ENCODE results near the gene EEF1G. TPM values are rescaled to one million over a fixed set of nuclear protein-coding genes. Genes with fewer than 3 reads are reported as not detected.

The EEF1G gene
- total RNA-seq, 2 experiments from 2014 or later = 1,925 to 1,979 TPM

- intact Hi-C loops (cut with micrococcal nuclease) = loop anchor here (5.0 kb wide), 1 partner anchor 35 kb away; the partner anchor contains the start of gene GANAB
- H3K36me3 Mint-ChIP-seq (ENCODE audit: low read depth) = peaks cover 50% of the 10 kb centered on the region
- CTCF ChIA-PET = interaction anchor here (0.9 to 3.8 kb wide), 17 partner anchors 8 to 111 kb away, joined by 3 to 26 read pairs (median 5); partner anchors contain the start of genes B3GAT3, C11orf98, CSKMT and MTA2
These were observed 38.1 kb upstream of the EEF1G start for GRCh38 chr11:62611705-62612365.

DNA sequence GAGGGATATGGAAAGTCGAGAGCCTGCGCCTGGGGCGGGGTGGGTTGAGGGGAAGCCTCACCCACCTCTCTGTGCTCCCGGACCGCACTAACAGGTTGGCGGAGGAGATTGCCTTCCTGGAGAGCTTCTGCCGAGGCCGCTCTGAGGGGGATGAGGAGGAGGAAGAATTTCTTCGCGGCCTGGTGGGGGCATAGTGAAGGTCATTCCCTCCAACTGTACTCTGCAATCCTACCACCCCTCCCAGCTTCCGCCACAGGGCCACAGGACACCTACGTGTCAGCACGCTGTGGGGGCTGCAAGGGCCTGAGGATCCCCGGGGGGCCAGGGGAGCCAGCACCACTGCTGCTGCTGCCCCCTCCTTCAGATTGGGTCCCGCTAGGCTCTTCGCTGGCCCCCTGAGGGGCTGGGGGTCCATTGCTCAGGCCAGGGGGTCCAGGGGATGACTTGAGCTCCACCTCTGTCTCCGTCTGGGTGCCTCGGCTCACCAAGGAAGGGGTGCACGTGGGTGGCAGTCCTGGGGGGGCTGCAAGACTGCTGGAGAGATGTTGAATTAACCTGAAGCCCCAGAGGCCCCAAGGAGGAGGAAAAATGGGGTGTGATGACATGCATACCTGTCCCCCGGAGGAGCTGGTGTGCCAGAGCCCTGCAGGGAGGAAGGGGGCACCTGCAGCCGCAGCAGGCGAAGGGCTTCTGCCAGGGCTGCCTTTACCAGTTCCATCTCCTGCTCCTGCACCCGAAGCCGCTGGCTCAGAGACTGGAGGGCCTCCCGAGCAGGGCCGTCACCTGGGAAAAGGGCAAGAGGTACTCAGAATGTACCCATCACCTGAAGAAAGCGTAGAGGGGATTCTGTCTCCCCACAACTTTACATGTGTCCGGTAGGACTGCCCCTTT, 37.4 kb upstream of the EEF1G start:
- Mint-ChIP-seq H3K36me3 (ENCODE audit: low read depth) (peaks cover 48% of the 10 kb centered on the region), H3K4me3 (peak overlapping the region; percentile 96), H3K27ac (peak overlapping the region; percentile 97), H3K4me1 (ENCODE audit: low read depth) (peaks cover 57% of the 10 kb centered on the region), H3K9me3 (no peaks in the 10 kb centered on the region), H3K27me3 (no peaks in the 10 kb centered on the region)
- ATAC-seq (no peak), DNase-seq (no peak)
- CTCF ChIA-PET = interaction anchor here (0.9 to 3.8 kb wide), 18 partner anchors 8 to 112 kb away, joined by 3 to 26 read pairs (median 5); partner anchors contain the start of genes B3GAT3, C11orf98, CSKMT and EEF1G
- TF ChIP-seq CTCF (IDR thresholded peaks at IDR 0.05) = no peak
- POLR2A ChIA-PET = interaction anchor here (0.7 to 6.9 kb wide), 25 partner anchors 8 to 247 kb away, joined by 3 to 87 read pairs (median 5); partner anchors contain the start of genes B3GAT3, BSCL2, C11orf98 and CSKMT
- intact Hi-C loops (cut with micrococcal nuclease) = loop anchor here (5.0 kb wide), 1 partner anchor 36 kb away; the partner anchor contains the start of gene GANAB

More at GRCh38 chr11:62611705-62612365, 38.1 kb upstream of the EEF1G start:
- ATAC-seq (peak; percentile 47), DNase-seq (peak; percentile 79)
- Mint-ChIP-seq H3K27me3 (no peaks in the 10 kb centered on the region), H3K4me1 (ENCODE audit: low read depth) (peaks cover 55% of the 10 kb centered on the region), H3K27ac (peak overlapping the region; percentile 97), H3K4me3 (peak overlapping the region; percentile 96), H3K9me3 (no peaks in the 10 kb centered on the region)
- POLR2A ChIA-PET = interaction anchor here (0.8 to 6.9 kb wide), 20 partner anchors 9 to 246 kb away, joined by 3 to 87 read pairs (median 6); partner anchors contain the start of genes B3GAT3, BSCL2, C11orf98 and CSKMT
- TF ChIP-seq CTCF (IDR thresholded peaks at IDR 0.05) = no peak

GRCh38 chr11:62610403-62610802, 36.7 kb upstream of the EEF1G start:
- ChIA-PET CTCF (interaction anchor here (0.8 to 3.8 kb wide), 8 partner anchors 9 to 144 kb away, joined by 3 to 26 read pairs (median 6); partner anchors contain the start of genes B3GAT3, C11orf98, CSKMT and EEF1G), POLR2A (interaction anchor here (0.7 to 6.9 kb wide), 14 partner anchors 7 to 245 kb away, joined by 3 to 87 read pairs (median 7); partner anchors contain the start of genes B3GAT3, BSCL2, C11orf98 and CSKMT)
- Mint-ChIP-seq H3K9me3 (no peaks in the 10 kb centered on the region), H3K4me1 (ENCODE audit: low read depth) (peaks cover 60% of the 10 kb centered on the region), H3K4me3 (peak overlapping the region; percentile 96), H3K27me3 (no peaks in the 10 kb centered on the region), H3K36me3 (ENCODE audit: low read depth) (peaks cover 52% of the 10 kb centered on the region), H3K27ac (peak overlapping the region; percentile 97)
- intact Hi-C loops (cut with micrococcal nuclease) = loop anchor here (5.0 kb wide), 1 partner anchor 37 kb away; the partner anchor contains the start of gene GANAB
- ATAC-seq (no peak), DNase-seq (no peak)
- TF ChIP-seq CTCF (IDR thresholded peaks at IDR 0.05) = no peak

GRCh38 chr11:62608776-62609175, 35.1 kb upstream of the EEF1G start:
- no peak overlapping the region for H3K4me3 Mint-ChIP-seq
- TF ChIP-seq CTCF (IDR thresholded peaks at IDR 0.05) = no peak
- no peak for DNase-seq
- ATAC-seq = no peak
- H3K9me3 Mint-ChIP-seq = no peaks in the 10 kb centered on the region
- intact Hi-C loops (cut with micrococcal nuclease) = no loop called here
- POLR2A ChIA-PET = interaction anchor here (1.5 to 6.9 kb wide), 4 partner anchors 10 to 247 kb away, joined by 4 to 87 read pairs (median 12); partner anchors contain the start of genes C11orf98, CSKMT and TUT1
- H3K27me3 Mint-ChIP-seq = no peaks in the 10 kb centered on the region
- H3K4me1 Mint-ChIP-seq (ENCODE audit: low read depth) = peaks cover 50% of the 10 kb centered on the region
- H3K36me3 Mint-ChIP-seq (ENCODE audit: low read depth) = peaks cover 58% of the 10 kb centered on the region
- H3K27ac Mint-ChIP-seq = no peak overlapping the region
- CTCF ChIA-PET = interaction anchor here (1.0 to 1.7 kb wide), 3 partner anchors 15 to 184 kb away, joined by 4 to 9 read pairs (median 5); partner anchors contain the start of gene TUT1
